Measurements from ENCODE around the gene SRRD.

DNA sequence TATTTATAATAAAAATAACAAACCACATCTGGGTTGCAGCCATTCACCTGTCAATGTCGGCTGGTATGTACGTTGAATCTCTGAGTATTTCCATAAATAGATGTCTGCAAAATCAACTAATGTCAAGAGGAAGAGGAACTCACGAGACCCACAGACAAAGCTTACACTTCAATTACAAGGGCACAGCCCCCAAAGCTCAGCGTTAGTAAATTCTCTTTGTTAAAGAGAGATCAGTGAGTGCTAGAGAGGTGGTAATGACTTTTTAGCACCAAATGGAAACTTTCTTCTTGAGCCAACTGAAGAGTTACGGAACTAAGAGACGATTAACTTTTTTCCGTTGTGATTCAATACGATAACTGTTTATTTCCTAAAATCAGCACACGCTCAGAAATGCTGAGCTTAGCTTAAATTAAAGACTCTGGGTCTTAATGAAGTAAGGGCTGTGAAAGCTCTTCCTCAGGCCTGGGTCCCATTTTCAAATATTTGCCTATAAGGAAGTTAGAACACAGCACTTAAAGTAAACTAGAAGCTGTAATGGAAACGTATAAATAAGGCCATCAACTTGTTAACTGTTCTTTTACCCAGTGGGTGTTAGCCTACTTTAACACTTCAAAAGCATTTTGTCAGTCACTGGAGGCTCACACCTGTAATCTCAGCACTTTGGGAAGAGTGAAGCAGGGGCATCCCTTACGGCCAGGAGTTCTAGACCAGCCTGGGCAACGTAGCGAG lies 51.4 kb downstream of the SRRD start:
- TF ChIP-seq, protein P1, sequence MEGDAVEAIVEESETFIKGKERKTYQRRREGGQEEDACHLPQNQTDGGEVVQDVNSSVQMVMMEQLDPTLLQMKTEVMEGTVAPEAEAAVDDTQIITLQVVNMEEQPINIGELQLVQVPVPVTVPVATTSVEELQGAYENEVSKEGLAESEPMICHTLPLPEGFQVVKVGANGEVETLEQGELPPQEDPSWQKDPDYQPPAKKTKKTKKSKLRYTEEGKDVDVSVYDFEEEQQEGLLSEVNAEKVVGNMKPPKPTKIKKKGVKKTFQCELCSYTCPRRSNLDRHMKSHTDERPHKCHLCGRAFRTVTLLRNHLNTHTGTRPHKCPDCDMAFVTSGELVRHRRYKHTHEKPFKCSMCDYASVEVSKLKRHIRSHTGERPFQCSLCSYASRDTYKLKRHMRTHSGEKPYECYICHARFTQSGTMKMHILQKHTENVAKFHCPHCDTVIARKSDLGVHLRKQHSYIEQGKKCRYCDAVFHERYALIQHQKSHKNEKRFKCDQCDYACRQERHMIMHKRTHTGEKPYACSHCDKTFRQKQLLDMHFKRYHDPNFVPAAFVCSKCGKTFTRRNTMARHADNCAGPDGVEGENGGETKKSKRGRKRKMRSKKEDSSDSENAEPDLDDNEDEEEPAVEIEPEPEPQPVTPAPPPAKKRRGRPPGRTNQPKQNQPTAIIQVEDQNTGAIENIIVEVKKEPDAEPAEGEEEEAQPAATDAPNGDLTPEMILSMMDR (IDR thresholded peaks at IDR 0.05): no peak
- TF ChIP-seq, protein P2, sequence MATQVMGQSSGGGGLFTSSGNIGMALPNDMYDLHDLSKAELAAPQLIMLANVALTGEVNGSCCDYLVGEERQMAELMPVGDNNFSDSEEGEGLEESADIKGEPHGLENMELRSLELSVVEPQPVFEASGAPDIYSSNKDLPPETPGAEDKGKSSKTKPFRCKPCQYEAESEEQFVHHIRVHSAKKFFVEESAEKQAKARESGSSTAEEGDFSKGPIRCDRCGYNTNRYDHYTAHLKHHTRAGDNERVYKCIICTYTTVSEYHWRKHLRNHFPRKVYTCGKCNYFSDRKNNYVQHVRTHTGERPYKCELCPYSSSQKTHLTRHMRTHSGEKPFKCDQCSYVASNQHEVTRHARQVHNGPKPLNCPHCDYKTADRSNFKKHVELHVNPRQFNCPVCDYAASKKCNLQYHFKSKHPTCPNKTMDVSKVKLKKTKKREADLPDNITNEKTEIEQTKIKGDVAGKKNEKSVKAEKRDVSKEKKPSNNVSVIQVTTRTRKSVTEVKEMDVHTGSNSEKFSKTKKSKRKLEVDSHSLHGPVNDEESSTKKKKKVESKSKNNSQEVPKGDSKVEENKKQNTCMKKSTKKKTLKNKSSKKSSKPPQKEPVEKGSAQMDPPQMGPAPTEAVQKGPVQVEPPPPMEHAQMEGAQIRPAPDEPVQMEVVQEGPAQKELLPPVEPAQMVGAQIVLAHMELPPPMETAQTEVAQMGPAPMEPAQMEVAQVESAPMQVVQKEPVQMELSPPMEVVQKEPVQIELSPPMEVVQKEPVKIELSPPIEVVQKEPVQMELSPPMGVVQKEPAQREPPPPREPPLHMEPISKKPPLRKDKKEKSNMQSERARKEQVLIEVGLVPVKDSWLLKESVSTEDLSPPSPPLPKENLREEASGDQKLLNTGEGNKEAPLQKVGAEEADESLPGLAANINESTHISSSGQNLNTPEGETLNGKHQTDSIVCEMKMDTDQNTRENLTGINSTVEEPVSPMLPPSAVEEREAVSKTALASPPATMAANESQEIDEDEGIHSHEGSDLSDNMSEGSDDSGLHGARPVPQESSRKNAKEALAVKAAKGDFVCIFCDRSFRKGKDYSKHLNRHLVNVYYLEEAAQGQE (IDR thresholded peaks at IDR 0.05; ENCODE audit: insufficient read depth in 1 of 2, low read depth in 2 of 2, low read length in 1 of 2): no peak
- TF ChIP-seq SIN3A (IDR thresholded peaks at IDR 0.05; ENCODE audit: borderline replicate concordance, insufficient read depth, low read depth, low read length): no peak
- no peak for TF ChIP-seq POLR2AphosphoS5 (IDR thresholded peaks at IDR 0.05; ENCODE audit: low read depth, low read length)
- TF ChIP-seq TCF7L2 (IDR thresholded peaks at IDR 0.05; ENCODE audit: low read depth, low read length): no peak

Data from Panc1 (cell line).